Measurements from ENCODE around the gene CDC25B.
A peak's percentile ranks its signal among the peaks of the same experiment; 100 is the strongest.

The CDC25B gene

GRCh38 chr20:3804254-3804751 lies 8.2 kb downstream of the CDC25B start:
- DNase-seq (ENCODE audit: low spot score), result no peak

- DNase-seq (ENCODE audit: low spot score), result no peak
Observed at GRCh38 chr20:3804781-3805180, 8.7 kb downstream of the CDC25B start.

- no peak for DNase-seq (ENCODE audit: low spot score)
Observed at GRCh38 chr20:3808544-3808943, 12.4 kb downstream of the CDC25B start.

GRCh38 chr20:3811467-3812258 lies 15.6 kb downstream of the CDC25B start:
- peak; percentile 99 for DNase-seq (ENCODE audit: low spot score)

- DNase-seq (ENCODE audit: low spot score), result no peak
Observed at GRCh38 chr20:3812259-3812681, 16.2 kb downstream of the CDC25B start.

- DNase-seq (ENCODE audit: low spot score), result no peak
Observed at GRCh38 chr20:3812975-3813847, 17.1 kb downstream of the CDC25B start.

- no peak for DNase-seq (ENCODE audit: low spot score)
Observed at GRCh38 chr20:3813848-3814581, 17.9 kb downstream of the CDC25B start.

GRCh38 chr20:3814928-3815495 lies 18.9 kb downstream of the CDC25B start:
- no peak for DNase-seq (ENCODE audit: low spot score)

GRCh38 chr20:3815703-3816315 lies 19.7 kb downstream of the CDC25B start:
- DNase-seq (ENCODE audit: low spot score), result no peak

- DNase-seq (ENCODE audit: low spot score), result no peak
Observed at GRCh38 chr20:3818155-3819151, 22.3 kb downstream of the CDC25B start.

GRCh38 chr20:3819411-3820047 lies 23.4 kb downstream of the CDC25B start:
- DNase-seq (ENCODE audit: low spot score), result no peak

GRCh38 chr20:3820048-3820900 lies 24.2 kb downstream of the CDC25B start, which contains the start of gene AP5S1:
AP5S1 (plus strand) TSS chr20:3820547; CDS start chr20:3822118, 1,571 bp downstream.
- DNase-seq (ENCODE audit: low spot score), result peak; percentile 98

GRCh38 chr20:3820901-3821727 lies 25.0 kb downstream of the CDC25B start:
- no peak for DNase-seq (ENCODE audit: low spot score)

- DNase-seq (ENCODE audit: low spot score), result no peak
Observed at GRCh38 chr20:3821996-3822395, 25.9 kb downstream of the CDC25B start.

GRCh38 chr20:3823881-3824280 lies 27.8 kb downstream of the CDC25B start:
- no peak for DNase-seq (ENCODE audit: low spot score)

GRCh38 chr20:3825526-3825925 lies 29.4 kb downstream of the CDC25B start:
- DNase-seq (ENCODE audit: low spot score), result no peak

GRCh38 chr20:3826420-3826819 lies 30.3 kb downstream of the CDC25B start:
- DNase-seq (ENCODE audit: low spot score), result no peak

- no peak for DNase-seq (ENCODE audit: low spot score)
Observed at GRCh38 chr20:3828798-3829197, 32.7 kb downstream of the CDC25B start.

Data from left forelimb (tissue), 1 donor.